K562 (cell line): Measurements from ENCODE around the gene ZBTB46. TPM values are rescaled to one million over a fixed set of nuclear protein-coding genes. Genes with fewer than 3 reads are reported as not detected.
A peak's percentile ranks its signal among the peaks of the same experiment; 100 is the strongest.

Experiments
- ATAC-seq: fragments of 200-7000 bp; cut with Tn5 transposase; 3 replicates; pipeline ENCODE4 v1.9.1; 2020; ENCODE audit warnings: moderate library complexity
- BruUV-seq: library from RNA; stranded (reverse); fragments of 400-500 nt; replicated peaks from 2 replicates; lab custom pipeline; 2021; lab: Mats Ljungman, UMichigan
- CTCF ChIA-PET: fragments of 300-600 bp; formaldehyde crosslinking; extraction: SDS; loops from one replicate; lab custom pipeline; 2021; ENCODE audit warnings: low intra/inter-chr PET ratio; lab: Yijun Ruan, JAX
- POLR2A ChIA-PET: fragments of 300-600, 350-650 bp; sonication (Branson Sonifier 250); formaldehyde crosslinking; extraction: SDS; loops from one replicate; lab custom pipeline; 2021; ENCODE audit warnings: antibody characterized with exemption, inconsistent platforms; lab: Yijun Ruan, JAX
- DNase-seq, 4 experiments: peaks; one replicate each; pipeline versions ENCODE4 v3.0.0 to v3.0.0-alpha.2; 2011 to 2018; ENCODE audit warnings: low spot score in 3 of 4, mixed read lengths in 3 of 4; ENCODE audit errors: extremely low read depth in 1 of 4
- FAIRE-seq: peaks from 2 replicates; lab custom pipeline; 2011; peaks lifted over from hg19 to GRCh38; lab: Jason Lieb, UNC
- H2AFZ ChIP-seq: 2 replicates; pipeline ENCODE4 v1.6.0; 2011; ENCODE audit warnings: low read depth, low read length, control low read depth, inconsistent platforms
- H3K27ac ChIP-seq: fragments of 200-600 bp; 3 replicates; pipeline ENCODE4 v1.8.0; 2011; ENCODE audit warnings: low read depth, mild to moderate bottlenecking, control low read depth, inconsistent platforms, low read length, moderate library complexity, mixed read lengths; ENCODE audit errors: extremely low read depth
- H3K27me3 ChIP-seq, 2 experiments: fragments of 300-600 bp in 1 of 2; 2 replicates in 1 of 2; 3 replicates in 1 of 2; pipeline versions ENCODE4 v1.6.0 to v1.8.0; 2011; ENCODE audit warnings: inconsistent platforms in 2 of 2, low read length in 2 of 2, mild to moderate bottlenecking in 1 of 2, mixed read lengths in 1 of 2, moderate library complexity in 1 of 2; ENCODE audit not compliant: control insufficient read depth in 2 of 2, insufficient read depth in 2 of 2
- H3K36me3 ChIP-seq: fragments of 300-600 bp; 3 replicates; pipeline ENCODE4 v1.8.0; 2011; ENCODE audit warnings: mild to moderate bottlenecking, low read length, inconsistent platforms; ENCODE audit not compliant: control insufficient read depth, insufficient read depth
- H3K4me1 ChIP-seq, 2 experiments: fragments of 200-600 bp in 1 of 2; replicated peaks in 1 of 2; 2 replicates in 1 of 2; 3 replicates in 1 of 2; pipeline versions ENCODE4 v1.5.1 to v1.8.0; 2011; ENCODE audit warnings: inconsistent platforms in 2 of 2, low read length in 2 of 2, mild to moderate bottlenecking in 1 of 2, mixed read lengths in 1 of 2, moderate library complexity in 1 of 2; ENCODE audit not compliant: control insufficient read depth in 2 of 2, insufficient read depth in 2 of 2
- H3K4me2 ChIP-seq: 2 replicates; pipeline ENCODE4 v1.6.1; 2011; ENCODE audit warnings: low read length, control low read depth, inconsistent platforms, mixed read lengths; ENCODE audit not compliant: insufficient read depth
- H3K4me3 ChIP-seq: fragments of 200-600 bp; sonication (generic), shearing (Covaris generic); 2 replicates; pipeline ENCODE4 v1.5.1; 2016; ENCODE audit warnings: control low read depth, inconsistent platforms
- H3K79me2 ChIP-seq: fragments of 200-600 bp; 3 replicates; pipeline ENCODE4 v1.8.0; 2011; ENCODE audit warnings: low read length, inconsistent platforms; ENCODE audit not compliant: control insufficient read depth, insufficient read depth
- H3K9ac ChIP-seq, 2 experiments: 2 replicates each; pipeline versions ENCODE4 v1.6.0 to v1.6.1; 2011; ENCODE audit warnings: low read depth in 2 of 2, low read length in 2 of 2, control low read depth in 1 of 2, inconsistent platforms in 1 of 2, mild to moderate bottlenecking in 1 of 2, mixed read lengths in 1 of 2; ENCODE audit not compliant: insufficient read depth in 1 of 2
- H3K9me1 ChIP-seq: one replicate; pipeline ENCODE4 v1.6.0; 2011; ENCODE audit warnings: inconsistent platforms, mild to moderate bottlenecking, low read length, moderate library complexity; ENCODE audit not compliant: control insufficient read depth, insufficient read depth
- H3K9me3 ChIP-seq: replicated peaks from 2 replicates; pipeline ENCODE4 v1.5.1; 2011; ENCODE audit warnings: low read depth, low read length, inconsistent platforms; ENCODE audit not compliant: control insufficient read depth, insufficient read depth
- H4K20me1 ChIP-seq: replicated peaks from 2 replicates; pipeline ENCODE4 v1.6.1; 2011; ENCODE audit warnings: low read length, inconsistent platforms, mixed read lengths; ENCODE audit not compliant: control insufficient read depth, insufficient read depth
- CEBPB ChIP-seq: fragments of 450-650 bp; IDR thresholded peaks from 2 replicates; pipeline ENCODE4 v1.6.1; 2016; ENCODE audit warnings: missing genetic modification characterization, missing compliant biosample characterization
- ETV5 ChIP-seq: sonication (generic); formaldehyde crosslinking; IDR thresholded peaks from 2 replicates; pipeline ENCODE4 v1.4.0; 2020; ENCODE audit warnings: low read depth, mild to moderate bottlenecking, missing genetic modification reagents
- EWSR1 ChIP-seq: fragments of 450-650 bp; IDR thresholded peaks from 2 replicates; pipeline ENCODE4 v1.6.1; 2018; ENCODE audit warnings: borderline replicate concordance, mild to moderate bottlenecking, low read depth, moderate library complexity; ENCODE audit not compliant: partially characterized antibody
- FOXP4 ChIP-seq: sonication (generic); formaldehyde crosslinking; IDR thresholded peaks from 2 replicates; pipeline ENCODE4 v1.8.0; 2022; ENCODE audit warnings: mild to moderate bottlenecking, missing genetic modification reagents, borderline replicate concordance
- HDAC8 ChIP-seq: fragments of 450-650 bp; IDR thresholded peaks from 2 replicates; pipeline ENCODE4 v1.6.1; 2016; ENCODE audit warnings: mild to moderate bottlenecking, missing genetic modification characterization, moderate library complexity, missing compliant biosample characterization
- KDM1A ChIP-seq, 2 experiments: fragments of 450-650 bp; IDR thresholded peaks; 2 replicates each; pipeline ENCODE4 v1.6.1; 2016; ENCODE audit warnings: mild to moderate bottlenecking in 2 of 2
- KDM5B ChIP-seq: fragments of 200-600 bp; sonication (generic); IDR thresholded peaks from 2 replicates; pipeline ENCODE4 v1.6.1; 2012; ENCODE audit warnings: low read depth, mild to moderate bottlenecking, moderate library complexity, low read length, control low read depth, inconsistent platforms; ENCODE audit not compliant: insufficient replicate concordance
- MECOM ChIP-seq: fragments of 250-450 bp; sonication (Bioruptor Pico); IDR thresholded peaks from 2 replicates; pipeline ENCODE4 v1.8.0; 2022; ENCODE audit warnings: inconsistent platforms
- MEF2D ChIP-seq: conservative IDR thresholded peaks from 2 replicates; pipeline ENCODE4 v1.6.1; 2016; ENCODE audit warnings: low read depth, missing genetic modification characterization, missing compliant biosample characterization
- POLR3G ChIP-seq: IDR thresholded peaks from 2 replicates; pipeline ENCODE4 v1.6.1; 2011; ENCODE audit not compliant: insufficient read length, insufficient replicate concordance; ENCODE audit errors: extremely low read depth
- SMAD2 ChIP-seq: fragments of 150-350 bp; IDR thresholded peaks from 2 replicates; pipeline ENCODE4 v1.6.1; 2014; ENCODE audit warnings: low read depth, mild to moderate bottlenecking, low read length
- TRIM28 ChIP-seq: fragments of 450-650 bp; IDR thresholded peaks from 2 replicates; pipeline ENCODE4 v1.6.1; 2017
- ZNF76 ChIP-seq: fragments of 250-450 bp; sonication (Bioruptor Pico); IDR thresholded peaks from 2 replicates; pipeline ENCODE4 v1.4.0; 2020; ENCODE audit warnings: mild to moderate bottlenecking, moderate library complexity, borderline replicate concordance
- WGBS: fragments of 100-300 bp; shearing (Covaris generic); methylation state at CpG from one replicate; pipeline ENCODE4 v1.1.6; 2016; ENCODE audit warnings: low coverage, mixed read lengths; ENCODE audit not compliant: insufficient coverage; ENCODE audit errors: missing lambda C conversion rate; 5-methylcytosine and 5-hydroxymethylcytosine counted together
- in situ Hi-C: fragments of 300-500 bp; cut with MboI; formaldehyde crosslinking; loops from 4 replicates; pipeline ENCODE4 v1.15.0; 2018; ENCODE audit warnings: inconsistent platforms, mixed read lengths
- intact Hi-C: fragments of 100-400 bp; cut with micrococcal nuclease; formaldehyde crosslinking; loops from 2 replicates; pipeline ENCODE4 v1.14.2; 2022
- polyA plus RNA-seq, 8 experiments: library from polyadenylated mRNA; depleted of rRNA in 4 of 8; stranded (reverse) in 5 of 8; unstranded in 3 of 8; fragments of >200 nt; fragmentation: Nextera tagmentation in 2 of 8; fragmentation: Illumina TruSeq in 1 of 8; extraction: Ambion mirVana in 2 of 8; extraction: Trizol in 1 of 8; gene quantifications; 2 replicates each; pipeline versions ENCODE4 v1.2.1 to v1.2.3, GENCODE V29; 2011 to 2014; ENCODE audit warnings: inconsistent platforms in 1 of 8, missing spikeins in 1 of 8
- total RNA-seq, 7 experiments: library from RNA; depleted of rRNA in 6 of 7; stranded (reverse); fragments of >200 nt in 6 of 7; fragmentation: Illumina TruSeq in 2 of 7; extraction: Trizol in 2 of 7; gene quantifications; 2 replicates each; pipeline versions ENCODE4 v1.2.1 to v1.2.3, GENCODE V29; 2011 to 2021; ENCODE audit warnings: low replicate concordance in 1 of 7
- TF ChIP-seq, protein P1 (sequence below): fragments of 450-650 bp; IDR thresholded peaks from 2 replicates; pipeline ENCODE4 v1.6.1; 2016; ENCODE audit warnings: missing biosample characterization, missing genetic modification characterization

ZBTB46 gene
- total and polyA plus RNA-seq, 9 of the 15 experiments (the other 6 are each of a cell fraction or from before 2014, with no cell fraction given): 0.29 to 4.1 (median 1.1) TPM

DNA sequence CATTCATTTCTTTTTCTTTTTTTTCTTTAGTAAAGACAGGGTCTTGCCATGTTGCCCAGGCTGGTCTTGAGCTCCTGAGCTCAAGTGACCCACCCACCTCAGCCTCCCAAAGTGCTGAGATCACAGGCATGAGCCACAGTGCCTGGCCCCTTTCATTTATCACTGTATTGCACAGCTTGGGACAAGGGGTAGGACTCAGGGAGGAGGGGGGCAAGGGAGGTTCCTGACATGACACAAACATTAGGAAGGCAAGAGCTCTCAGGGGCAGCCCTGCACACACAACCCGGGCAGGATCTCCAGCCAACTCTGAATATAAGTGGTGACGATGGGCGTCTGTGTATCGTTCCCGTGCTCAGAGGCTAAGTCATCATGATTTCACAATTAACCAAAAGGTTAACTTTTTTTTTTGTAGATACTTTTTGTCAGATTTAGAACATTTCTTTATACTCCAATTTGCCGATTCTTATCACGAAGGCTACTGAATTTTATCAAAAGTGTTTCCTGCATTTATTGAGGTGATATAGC is 71.6 kb downstream of the ZBTB46 start:
- H3K27me3 ChIP-seq: no peaks in the 10 kb centered on the region
- DNase-seq (peak in 1 of 4 experiments; percentile 12), FAIRE-seq (no peak), ATAC-seq (peak; percentile 57)
- WGBS: 10% methylated on average over 7 of the region's 7 CpGs
- no peak overlapping the region for H3K4me3 ChIP-seq
- peaks cover 3 to 12% of the 10 kb centered on the region in 2 experiments; a peak in 2 of 5 replicates for H3K4me1 ChIP-seq
- POLR2A ChIA-PET: interaction anchor here (0.7 to 1.0 kb wide), 2 partner anchors 25 kb away, joined by 3 read pairs; no protein-coding TSS in a partner anchor
- no peak overlapping the region for H2AFZ ChIP-seq
- no TSS peak for BruUV-seq
- no peak overlapping the region for H3K4me2 ChIP-seq
- intact Hi-C loops: no loop called here
- H3K9me3 ChIP-seq: no peaks in the 10 kb centered on the region
- TF ChIP-seq EWSR1 (no peak), CEBPB (tag) (peak; percentile 66)
- TF ChIP-seq, all 486 proteins: peak for 1
- no peaks in the 10 kb centered on the region for H3K9me1 ChIP-seq
- no peak overlapping the region for H3K27ac ChIP-seq
- H3K36me3 ChIP-seq: no peaks in the 10 kb centered on the region
- CTCF ChIA-PET: no interaction called here
- H3K79me2 ChIP-seq: no peaks in the 10 kb centered on the region
- no peaks in the 10 kb centered on the region for H4K20me1 ChIP-seq
- peak overlapping the region in 1 of 2 experiments; percentile 16; a peak in 1 of 4 replicates for H3K9ac ChIP-seq
- in situ Hi-C loops: no loop called here

- Histone ChIP-seq H3K36me3 (no peaks in the 10 kb centered on the region), H3K27me3 (no peaks in the 10 kb centered on the region), H3K9ac (no peak overlapping the region), H2AFZ (no peak overlapping the region), H4K20me1 (no peaks in the 10 kb centered on the region), H3K4me3 (no peak overlapping the region), H3K27ac (no peak overlapping the region), H3K79me2 (no peaks in the 10 kb centered on the region), H3K4me2 (no peak overlapping the region), H3K4me1 (peaks cover 3 to 18% of the 10 kb centered on the region in 2 experiments; a peak in 3 of 5 replicates), H3K9me1 (no peaks in the 10 kb centered on the region), H3K9me3 (no peaks in the 10 kb centered on the region)
- intact Hi-C loops: no loop called here
- ChIA-PET POLR2A (no interaction called here), CTCF (no interaction called here)
- no peak for ATAC-seq
- in situ Hi-C loops: no loop called here
- DNase-seq: no peak
- no peak for FAIRE-seq
- no TSS peak for BruUV-seq
- WGBS: 27% methylated on average over 7 of the region's 7 CpGs
- TF ChIP-seq KDM1A (IDR thresholded peaks at IDR 0.05) (no peak), HDAC8 (tag) (no peak), FOXP4 (CRISPR knock-in tag) (no peak), SMAD2 (no peak), MEF2D (tag) (no peak), MECOM (CRISPR knock-in tag) (no peak), KDM5B (no peak), ETV5 (CRISPR knock-in tag) (no peak), ZNF76 (CRISPR knock-in tag) (no peak), POLR3G (no peak), TRIM28 (no peak)
- TF ChIP-seq, protein P1, sequence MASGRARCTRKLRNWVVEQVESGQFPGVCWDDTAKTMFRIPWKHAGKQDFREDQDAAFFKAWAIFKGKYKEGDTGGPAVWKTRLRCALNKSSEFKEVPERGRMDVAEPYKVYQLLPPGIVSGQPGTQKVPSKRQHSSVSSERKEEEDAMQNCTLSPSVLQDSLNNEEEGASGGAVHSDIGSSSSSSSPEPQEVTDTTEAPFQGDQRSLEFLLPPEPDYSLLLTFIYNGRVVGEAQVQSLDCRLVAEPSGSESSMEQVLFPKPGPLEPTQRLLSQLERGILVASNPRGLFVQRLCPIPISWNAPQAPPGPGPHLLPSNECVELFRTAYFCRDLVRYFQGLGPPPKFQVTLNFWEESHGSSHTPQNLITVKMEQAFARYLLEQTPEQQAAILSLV (tag): no peak
These were observed 72.9 kb downstream of the ZBTB46 start for GRCh38 chr20:63758152-63758551.
